Liver (tissue), 3 donors: ENCODE data around the gene ORMDL3.

ENCODE experiments used
- EGR1 ChIP-seq, 2 donors: IDR thresholded peaks; 2 replicates each; pipeline ENCODE4 v1.6.1; 2016 to 2018; ENCODE audit warnings: antibody characterized with exemption in 2 of 2, low read depth in 2 of 2
- TF ChIP-seq, protein P1 (sequence below): fragments of 150-350 bp; IDR thresholded peaks from 2 replicates; pipeline ENCODE4 v1.5.1; 2017; ENCODE audit warnings: improper control_type of control experiment, low read depth, low read length; ENCODE audit not compliant: missing input control
- TF ChIP-seq, protein P2 (sequence below): IDR thresholded peaks from 2 replicates; pipeline ENCODE4 v1.6.1; 2016; ENCODE audit warnings: antibody characterized with exemption, mild to moderate bottlenecking
- donor health status: healthy.
- donor health status: healthy.

DNA sequence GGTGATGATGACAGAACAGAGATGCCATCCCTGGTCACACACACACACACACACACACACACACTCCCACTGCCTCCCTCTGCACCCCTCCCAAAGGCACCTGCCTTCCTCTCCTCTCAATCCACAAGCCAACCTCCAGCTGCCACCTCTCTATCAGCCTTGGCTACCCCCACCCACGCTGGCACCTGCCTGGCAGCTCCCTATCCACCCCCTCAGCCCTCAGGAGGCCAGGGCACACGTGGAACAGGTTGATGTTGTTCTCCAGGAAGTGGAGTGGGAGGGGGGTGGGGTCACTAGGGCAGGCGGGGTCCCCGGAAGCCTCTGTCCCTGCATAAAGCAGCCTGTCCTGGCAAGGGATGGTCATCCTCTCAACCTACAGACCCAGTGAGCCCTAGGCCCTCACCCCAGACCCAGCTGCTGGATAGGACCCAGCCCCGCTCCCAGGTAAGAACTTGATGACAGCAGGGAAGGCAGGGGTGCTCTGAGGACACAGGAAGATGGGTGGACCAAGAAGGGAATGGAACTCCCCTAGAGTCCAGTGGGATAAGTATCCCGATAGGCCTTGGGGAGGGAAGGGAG, 35.3 kb upstream of the ORMDL3 start, which contains the start of gene GSDMA:
- TF ChIP-seq, protein P1, sequence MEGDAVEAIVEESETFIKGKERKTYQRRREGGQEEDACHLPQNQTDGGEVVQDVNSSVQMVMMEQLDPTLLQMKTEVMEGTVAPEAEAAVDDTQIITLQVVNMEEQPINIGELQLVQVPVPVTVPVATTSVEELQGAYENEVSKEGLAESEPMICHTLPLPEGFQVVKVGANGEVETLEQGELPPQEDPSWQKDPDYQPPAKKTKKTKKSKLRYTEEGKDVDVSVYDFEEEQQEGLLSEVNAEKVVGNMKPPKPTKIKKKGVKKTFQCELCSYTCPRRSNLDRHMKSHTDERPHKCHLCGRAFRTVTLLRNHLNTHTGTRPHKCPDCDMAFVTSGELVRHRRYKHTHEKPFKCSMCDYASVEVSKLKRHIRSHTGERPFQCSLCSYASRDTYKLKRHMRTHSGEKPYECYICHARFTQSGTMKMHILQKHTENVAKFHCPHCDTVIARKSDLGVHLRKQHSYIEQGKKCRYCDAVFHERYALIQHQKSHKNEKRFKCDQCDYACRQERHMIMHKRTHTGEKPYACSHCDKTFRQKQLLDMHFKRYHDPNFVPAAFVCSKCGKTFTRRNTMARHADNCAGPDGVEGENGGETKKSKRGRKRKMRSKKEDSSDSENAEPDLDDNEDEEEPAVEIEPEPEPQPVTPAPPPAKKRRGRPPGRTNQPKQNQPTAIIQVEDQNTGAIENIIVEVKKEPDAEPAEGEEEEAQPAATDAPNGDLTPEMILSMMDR: no peak
- TF ChIP-seq, protein P2, sequence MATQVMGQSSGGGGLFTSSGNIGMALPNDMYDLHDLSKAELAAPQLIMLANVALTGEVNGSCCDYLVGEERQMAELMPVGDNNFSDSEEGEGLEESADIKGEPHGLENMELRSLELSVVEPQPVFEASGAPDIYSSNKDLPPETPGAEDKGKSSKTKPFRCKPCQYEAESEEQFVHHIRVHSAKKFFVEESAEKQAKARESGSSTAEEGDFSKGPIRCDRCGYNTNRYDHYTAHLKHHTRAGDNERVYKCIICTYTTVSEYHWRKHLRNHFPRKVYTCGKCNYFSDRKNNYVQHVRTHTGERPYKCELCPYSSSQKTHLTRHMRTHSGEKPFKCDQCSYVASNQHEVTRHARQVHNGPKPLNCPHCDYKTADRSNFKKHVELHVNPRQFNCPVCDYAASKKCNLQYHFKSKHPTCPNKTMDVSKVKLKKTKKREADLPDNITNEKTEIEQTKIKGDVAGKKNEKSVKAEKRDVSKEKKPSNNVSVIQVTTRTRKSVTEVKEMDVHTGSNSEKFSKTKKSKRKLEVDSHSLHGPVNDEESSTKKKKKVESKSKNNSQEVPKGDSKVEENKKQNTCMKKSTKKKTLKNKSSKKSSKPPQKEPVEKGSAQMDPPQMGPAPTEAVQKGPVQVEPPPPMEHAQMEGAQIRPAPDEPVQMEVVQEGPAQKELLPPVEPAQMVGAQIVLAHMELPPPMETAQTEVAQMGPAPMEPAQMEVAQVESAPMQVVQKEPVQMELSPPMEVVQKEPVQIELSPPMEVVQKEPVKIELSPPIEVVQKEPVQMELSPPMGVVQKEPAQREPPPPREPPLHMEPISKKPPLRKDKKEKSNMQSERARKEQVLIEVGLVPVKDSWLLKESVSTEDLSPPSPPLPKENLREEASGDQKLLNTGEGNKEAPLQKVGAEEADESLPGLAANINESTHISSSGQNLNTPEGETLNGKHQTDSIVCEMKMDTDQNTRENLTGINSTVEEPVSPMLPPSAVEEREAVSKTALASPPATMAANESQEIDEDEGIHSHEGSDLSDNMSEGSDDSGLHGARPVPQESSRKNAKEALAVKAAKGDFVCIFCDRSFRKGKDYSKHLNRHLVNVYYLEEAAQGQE: no peak
- TF ChIP-seq EGR1 (IDR thresholded peaks at IDR 0.05; ENCODE audit: low read depth in 2 of 2): no peak
